Measurements from ENCODE around the gene PYROXD2.

PYROXD2 gene

GRCh38 chr10:98433881-98434732, 19.1 kb upstream of the PYROXD2 start:
- DNase-seq: no peak

GRCh38 chr10:98433371-98433770, 18.4 kb upstream of the PYROXD2 start:
- Histone ChIP-seq H3K36me3 (replicated peaks; ENCODE audit: insufficient read depth, low read length) (0 out of 2 replicates have a peak, but pooled peaks cover 7% of the 10 kb centered on the region), H3K9ac (ENCODE audit: low read length) (no peak overlapping the region)
- TF ChIP-seq, protein P1, sequence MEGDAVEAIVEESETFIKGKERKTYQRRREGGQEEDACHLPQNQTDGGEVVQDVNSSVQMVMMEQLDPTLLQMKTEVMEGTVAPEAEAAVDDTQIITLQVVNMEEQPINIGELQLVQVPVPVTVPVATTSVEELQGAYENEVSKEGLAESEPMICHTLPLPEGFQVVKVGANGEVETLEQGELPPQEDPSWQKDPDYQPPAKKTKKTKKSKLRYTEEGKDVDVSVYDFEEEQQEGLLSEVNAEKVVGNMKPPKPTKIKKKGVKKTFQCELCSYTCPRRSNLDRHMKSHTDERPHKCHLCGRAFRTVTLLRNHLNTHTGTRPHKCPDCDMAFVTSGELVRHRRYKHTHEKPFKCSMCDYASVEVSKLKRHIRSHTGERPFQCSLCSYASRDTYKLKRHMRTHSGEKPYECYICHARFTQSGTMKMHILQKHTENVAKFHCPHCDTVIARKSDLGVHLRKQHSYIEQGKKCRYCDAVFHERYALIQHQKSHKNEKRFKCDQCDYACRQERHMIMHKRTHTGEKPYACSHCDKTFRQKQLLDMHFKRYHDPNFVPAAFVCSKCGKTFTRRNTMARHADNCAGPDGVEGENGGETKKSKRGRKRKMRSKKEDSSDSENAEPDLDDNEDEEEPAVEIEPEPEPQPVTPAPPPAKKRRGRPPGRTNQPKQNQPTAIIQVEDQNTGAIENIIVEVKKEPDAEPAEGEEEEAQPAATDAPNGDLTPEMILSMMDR (IDR thresholded peaks at IDR 0.05; ENCODE audit: low read length): no peak
- TF ChIP-seq EZH2phosphoT487 (IDR thresholded peaks at IDR 0.05; ENCODE audit: low read length) (no peak), EZH2 (optimal IDR thresholded peaks at IDR 0.05; ENCODE audit: low read depth, low read length) (no peak)

More at GRCh38 chr10:98433881-98434732, 19.1 kb upstream of the PYROXD2 start:
- no peaks in the 10 kb centered on the region for H3K27me3 ChIP-seq (replicated peaks; ENCODE audit: insufficient read depth, low read length)
- H4K20me1 ChIP-seq (ENCODE audit: insufficient read depth, low read length): no peaks in the 10 kb centered on the region
- H3K9ac ChIP-seq (ENCODE audit: low read length): no peak overlapping the region
- H3K79me2 ChIP-seq (ENCODE audit: low read length): no peaks in the 10 kb centered on the region
- H3K9me2 ChIP-seq (replicated peaks; ENCODE audit: insufficient read depth, low read length): no peaks in the 10 kb centered on the region
- H3K4me2 ChIP-seq (ENCODE audit: low read depth, low read length): no peak overlapping the region
- H3K4me1 ChIP-seq (ENCODE audit: low read length): 0 out of 2 replicates have a peak, but pooled peaks cover 5% of the 10 kb centered on the region
- no peaks in the 10 kb centered on the region for H3F3A ChIP-seq (ENCODE audit: insufficient read depth, low read length)
- TF ChIP-seq EZH2phosphoT487 (IDR thresholded peaks at IDR 0.05; ENCODE audit: low read length): no peak
- TF ChIP-seq, protein P1 (IDR thresholded peaks at IDR 0.05; ENCODE audit: low read length): no peak
- no peak for TF ChIP-seq EZH2 (optimal IDR thresholded peaks at IDR 0.05; ENCODE audit: low read depth, low read length)
- no peak overlapping the region for H3K27ac ChIP-seq (ENCODE audit: low read length)
- no peak overlapping the region for H3K4me3 ChIP-seq (ENCODE audit: low read length)
- no peaks in the 10 kb centered on the region for H3K9me3 ChIP-seq (replicated peaks; ENCODE audit: insufficient read depth, low read length)
- no peak overlapping the region for H2AFZ ChIP-seq (ENCODE audit: low read length)
- H3K36me3 ChIP-seq (replicated peaks; ENCODE audit: insufficient read depth, low read length): 0 out of 2 replicates have a peak, but pooled peaks cover 7% of the 10 kb centered on the region

DNA sequence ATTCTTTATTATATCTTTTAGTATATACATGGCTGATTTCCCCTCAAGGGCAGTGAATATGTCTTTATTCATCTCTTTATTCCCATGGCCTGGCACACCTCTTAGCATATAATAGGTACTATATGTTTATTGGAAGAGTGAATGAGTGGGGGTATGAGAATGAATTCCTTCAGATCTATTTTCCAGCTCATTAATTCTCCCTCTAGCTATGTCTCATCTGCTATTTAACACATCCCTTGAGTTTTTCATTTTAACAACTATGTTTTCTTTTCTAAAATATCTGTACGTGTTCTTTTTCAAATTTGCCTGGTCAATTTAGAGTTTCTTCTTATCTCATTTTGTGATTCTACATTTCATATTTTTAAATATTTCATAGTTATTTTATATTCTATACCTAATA, 17.3 kb upstream of the PYROXD2 start:
- H3F3A ChIP-seq (ENCODE audit: insufficient read depth, low read length): no peaks in the 10 kb centered on the region
- no peaks in the 10 kb centered on the region for H3K9me3 ChIP-seq (replicated peaks; ENCODE audit: insufficient read depth, low read length)
- H3K9ac ChIP-seq (ENCODE audit: low read length): no peak overlapping the region
- H3K79me2 ChIP-seq (ENCODE audit: low read length): no peaks in the 10 kb centered on the region
- no peak overlapping the region for H3K4me2 ChIP-seq (ENCODE audit: low read depth, low read length)
- no peak overlapping the region for H3K4me3 ChIP-seq (ENCODE audit: low read length)
- H4K20me1 ChIP-seq (ENCODE audit: insufficient read depth, low read length): no peaks in the 10 kb centered on the region
- H3K36me3 ChIP-seq (replicated peaks; ENCODE audit: insufficient read depth, low read length): 0 out of 2 replicates have a peak, but pooled peaks cover 7% of the 10 kb centered on the region
- H2AFZ ChIP-seq (ENCODE audit: low read length): no peak overlapping the region
- H3K27me3 ChIP-seq (replicated peaks; ENCODE audit: insufficient read depth, low read length): no peaks in the 10 kb centered on the region
- no peak for DNase-seq
- 0 out of 2 replicates have a peak, but pooled peaks cover 5% of the 10 kb centered on the region for H3K4me1 ChIP-seq (ENCODE audit: low read length)
- no peaks in the 10 kb centered on the region for H3K9me2 ChIP-seq (replicated peaks; ENCODE audit: insufficient read depth, low read length)
- no peak overlapping the region for H3K27ac ChIP-seq (ENCODE audit: low read length)
- TF ChIP-seq EZH2 (optimal IDR thresholded peaks at IDR 0.05; ENCODE audit: low read depth, low read length) (no peak), EZH2phosphoT487 (IDR thresholded peaks at IDR 0.05; ENCODE audit: low read length) (no peak)
- TF ChIP-seq, protein P1 (IDR thresholded peaks at IDR 0.05; ENCODE audit: low read length): no peak

More at GRCh38 chr10:98433371-98433770, 18.4 kb upstream of the PYROXD2 start:
- H3K4me2 ChIP-seq (ENCODE audit: low read depth, low read length): no peak overlapping the region
- H3K9me2 ChIP-seq (replicated peaks; ENCODE audit: insufficient read depth, low read length): no peaks in the 10 kb centered on the region
- no peaks in the 10 kb centered on the region for H3K9me3 ChIP-seq (replicated peaks; ENCODE audit: insufficient read depth, low read length)
- 0 out of 2 replicates have a peak, but pooled peaks cover 5% of the 10 kb centered on the region for H3K4me1 ChIP-seq (ENCODE audit: low read length)
- no peaks in the 10 kb centered on the region for H4K20me1 ChIP-seq (ENCODE audit: insufficient read depth, low read length)
- H3K27me3 ChIP-seq (replicated peaks; ENCODE audit: insufficient read depth, low read length): no peaks in the 10 kb centered on the region
- no peaks in the 10 kb centered on the region for H3K79me2 ChIP-seq (ENCODE audit: low read length)
- no peaks in the 10 kb centered on the region for H3F3A ChIP-seq (ENCODE audit: insufficient read depth, low read length)
- no peak overlapping the region for H3K27ac ChIP-seq (ENCODE audit: low read length)
- no peak overlapping the region for H2AFZ ChIP-seq (ENCODE audit: low read length)
- no peak for DNase-seq
- no peak overlapping the region for H3K4me3 ChIP-seq (ENCODE audit: low read length)

Measured in MM.1S (cell line).